Endothelial cell of umbilical vein (primary cell): ENCODE results near the gene HNRNPH3. TPM values are rescaled to one million over a fixed set of nuclear protein-coding genes. Genes with fewer than 3 reads are reported as not detected.
"Not testable (repeated sequence)": the region's sequence is repeated elsewhere in the genome, so short reads cannot be mapped to it uniquely, and the experiment has no call there.

Experiments
- BruUV-seq: library from RNA; stranded (reverse); fragments of 400-500 nt; replicated peaks from 2 replicates; lab custom pipeline; 2021; lab: Mats Ljungman, UMichigan
- CTCF ChIA-PET: fragments of 300-600, 350-600 bp; sonication (Branson Sonifier 250); formaldehyde crosslinking; loops from one replicate; lab custom pipeline; 2021; ENCODE audit warnings: antibody characterized with exemption, inconsistent platforms; lab: Charles Lee
- POLR2A ChIA-PET: fragments of 300-600, 350-600 bp; sonication (Branson Sonifier 250); formaldehyde crosslinking; loops from one replicate; lab custom pipeline; 2021; ENCODE audit warnings: antibody characterized with exemption, inconsistent platforms; lab: Charles Lee
- DNase-seq: peaks from one replicate; pipeline ENCODE4 v3.0.0-alpha.2; 2011; ENCODE audit warnings: low read depth, low spot score
- FAIRE-seq: peaks from 2 replicates; lab custom pipeline; 2011; peaks lifted over from hg19 to GRCh38; lab: Jason Lieb, UNC
- H2AFZ ChIP-seq: 2 replicates; pipeline ENCODE4 v1.6.0; 2012; ENCODE audit warnings: low read depth, low read length, control low read depth, inconsistent platforms
- H3K27ac ChIP-seq: 2 replicates; pipeline ENCODE4 v1.5.1; 2011; ENCODE audit warnings: low read depth, mild to moderate bottlenecking, control low read depth, low read length, moderate library complexity; ENCODE audit not compliant: insufficient read depth
- H3K27me3 ChIP-seq, 2 experiments: 2 replicates each; pipeline versions ENCODE4 v1.6.0 to v1.6.1; 2011; ENCODE audit warnings: low read length in 2 of 2, mixed read lengths in 1 of 2; ENCODE audit not compliant: control insufficient read depth in 2 of 2, insufficient read depth in 2 of 2
- H3K36me3 ChIP-seq, 2 experiments: 2 replicates in 1 of 2; 3 replicates in 1 of 2; pipeline ENCODE4 v1.5.1; 2011; ENCODE audit warnings: low read length in 2 of 2, mild to moderate bottlenecking in 1 of 2, moderate library complexity in 1 of 2; ENCODE audit not compliant: control insufficient read depth in 2 of 2, insufficient read depth in 2 of 2; ENCODE audit errors: extremely low read depth in 1 of 2
- H3K4me1 ChIP-seq: 3 replicates; pipeline ENCODE4 v1.5.1; 2011; ENCODE audit warnings: mild to moderate bottlenecking, low read length; ENCODE audit not compliant: control insufficient read depth, insufficient read depth; ENCODE audit errors: extremely low read depth
- H3K4me2 ChIP-seq: 2 replicates; pipeline ENCODE4 v1.6.1; 2011; ENCODE audit warnings: low read length, control low read depth, mixed read lengths; ENCODE audit not compliant: insufficient read depth
- H3K4me3 ChIP-seq, 3 experiments: fragments of 200-600 bp in 1 of 3; sonication (generic), shearing (Covaris generic) in 1 of 3; replicated peaks in 1 of 3; 2 replicates each; pipeline ENCODE4 v1.5.1; 2011 to 2016; ENCODE audit warnings: control low read depth in 3 of 3, low read length in 3 of 3, mild to moderate bottlenecking in 2 of 3, inconsistent platforms in 1 of 3, low read depth in 1 of 3, moderate library complexity in 1 of 3; ENCODE audit not compliant: insufficient read depth in 1 of 3
- H3K79me2 ChIP-seq: 2 replicates; pipeline ENCODE4 v1.6.0; 2012; ENCODE audit warnings: low read length, inconsistent platforms; ENCODE audit not compliant: control insufficient read depth, insufficient read depth
- H3K9ac ChIP-seq: replicated peaks from 2 replicates; pipeline ENCODE3; 2011; ENCODE audit warnings: low read length, control low read depth; ENCODE audit not compliant: insufficient read depth; ENCODE audit errors: extremely low read depth
- H3K9me1 ChIP-seq: replicated peaks from 3 replicates; pipeline ENCODE4 v1.6.0; 2011; ENCODE audit warnings: mild to moderate bottlenecking, low read length; ENCODE audit not compliant: control insufficient read depth, insufficient read depth; ENCODE audit errors: extremely low read depth
- H3K9me3 ChIP-seq: replicated peaks from 2 replicates; pipeline ENCODE4 v1.5.1; 2012; ENCODE audit warnings: low read length, inconsistent platforms; ENCODE audit not compliant: control insufficient read depth, insufficient read depth
- H4K20me1 ChIP-seq: replicated peaks from 2 replicates; pipeline ENCODE3; 2011; ENCODE audit warnings: mild to moderate bottlenecking, low read length; ENCODE audit not compliant: control insufficient read depth, insufficient read depth; ENCODE audit errors: extremely low read depth
- EZH2 ChIP-seq: IDR thresholded peaks from 2 replicates; pipeline ENCODE4 v1.6.1; 2012; ENCODE audit warnings: borderline replicate concordance, low read depth, mild to moderate bottlenecking, moderate library complexity, low read length, inconsistent platforms; ENCODE audit not compliant: severe bottlenecking
- FOS ChIP-seq: IDR thresholded peaks from 2 replicates; pipeline ENCODE4 v1.6.1; 2011; ENCODE audit warnings: mild to moderate bottlenecking, low read length, moderate library complexity, borderline replicate concordance; ENCODE audit not compliant: insufficient read depth
- GATA2 ChIP-seq: IDR thresholded peaks from 2 replicates; pipeline ENCODE4 v1.7.0; 2011; ENCODE audit warnings: low read depth, mild to moderate bottlenecking, moderate library complexity, mixed read lengths, low read length; ENCODE audit not compliant: insufficient read length, insufficient read depth
- JUN ChIP-seq: IDR thresholded peaks from 2 replicates; pipeline ENCODE4 v1.6.1; 2011; ENCODE audit warnings: borderline replicate concordance, low read depth; ENCODE audit not compliant: insufficient read length, insufficient read depth
- MYC ChIP-seq: IDR thresholded peaks from one replicate; pipeline ENCODE4 v1.6.1; 2011; ENCODE audit warnings: mild to moderate bottlenecking, low read depth, low read length
- POLR2A ChIP-seq: IDR thresholded peaks from 2 replicates; pipeline ENCODE4 v1.6.1; 2012; ENCODE audit warnings: low read depth, mild to moderate bottlenecking, control low read depth, low read length
- POLR2AphosphoS5 ChIP-seq: IDR thresholded peaks from 2 replicates; pipeline ENCODE4 v1.6.1; 2012; ENCODE audit warnings: low read depth, mild to moderate bottlenecking, control low read depth, low read length, moderate library complexity; ENCODE audit not compliant: insufficient read depth
- dilution Hi-C: fragments of 300-500 bp; cut with MboI; formaldehyde crosslinking; loops from one replicate; pipeline ENCODE4 v1.15.0; 2019; ENCODE audit warnings: low sequenced_read_pairs; ENCODE audit not compliant: extremely low pct_ligation_motif_present
- intact Hi-C: fragments of 100-400 bp; cut with micrococcal nuclease; formaldehyde crosslinking; loops from one replicate; pipeline ENCODE4 v1.10.0; 2022
- polyA plus RNA-seq, 4 experiments: library from polyadenylated mRNA; depleted of rRNA in 3 of 4; stranded (reverse) in 3 of 4; unstranded in 1 of 4; fragments of >200 nt; gene quantifications; 2 replicates each; pipeline versions ENCODE4 v1.2.1 to v1.2.3, GENCODE V29; 2011 to 2012; ENCODE audit warnings: missing spikeins in 1 of 4
- total RNA-seq: library from RNA; stranded (reverse); gene quantifications from 2 replicates; pipeline ENCODE4 v1.2.3, GENCODE V29; 2021
- TF ChIP-seq, protein P1 (sequence below), 2 donors: IDR thresholded peaks; 1 replicate in 1 of 2; 2 replicates in 1 of 2; pipeline ENCODE4 v1.5.1; 2011; ENCODE audit warnings: low read length in 2 of 2, mild to moderate bottlenecking in 2 of 2, moderate library complexity in 2 of 2, control low read depth in 1 of 2, inconsistent platforms in 1 of 2, low read depth in 1 of 2; ENCODE audit not compliant: insufficient read depth in 1 of 2; ENCODE audit errors: extremely low read depth in 1 of 2
- TF ChIP-seq, protein P2 (sequence below): IDR thresholded peaks from 2 replicates; pipeline ENCODE4 v1.6.1; 2011; ENCODE audit not compliant: insufficient read depth, insufficient read length

HNRNPH3 gene
- total and polyA plus RNA-seq, 2 donors (not counting 3 experiments of a cell fraction or from before 2014, with no cell fraction given), result 34.0 to 151 TPM

DNA sequence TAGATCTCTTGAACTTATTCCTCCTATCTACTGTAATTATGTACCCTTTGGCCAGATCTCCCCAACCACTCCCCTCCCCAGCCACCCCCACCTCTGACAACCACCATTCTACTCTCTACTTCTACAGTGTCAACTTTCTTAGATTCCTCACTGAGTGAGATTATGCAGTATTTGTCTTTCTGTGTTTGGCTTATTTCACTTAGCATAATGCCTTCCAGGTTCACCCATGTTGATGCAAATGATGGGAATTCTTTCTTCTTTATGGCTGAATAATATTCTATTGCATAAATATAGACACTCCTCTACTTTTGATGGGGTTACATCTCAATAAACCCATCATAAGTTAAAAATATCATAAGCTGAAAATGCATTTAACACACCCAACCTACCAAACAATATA lies 21.3 kb upstream of the HNRNPH3 start:
- dilution Hi-C loops, result no loop called here
- Histone ChIP-seq H3K79me2 (no peaks in the 10 kb centered on the region), H3K4me2 (no peak overlapping the region), H3K4me1 (no peaks in the 10 kb centered on the region), H3K36me3 (no peaks in the 10 kb centered on the region), H3K9ac (no peak overlapping the region), H3K4me3 (no peak overlapping the region), H3K27ac (no peak overlapping the region), H2AFZ (no peak overlapping the region), H3K27me3 (no peaks in the 10 kb centered on the region), H3K9me3 (no peaks in the 10 kb centered on the region), H3K9me1 (no peaks in the 10 kb centered on the region), H4K20me1 (no peaks in the 10 kb centered on the region)
- FAIRE-seq, result no peak
- DNase-seq, result no peak
- ChIA-PET POLR2A (interaction anchor here (0.5 kb wide), 1 partner anchor 96 kb away, joined by 3 read pairs; no protein-coding TSS in a partner anchor), CTCF (interaction anchor here (1.5 kb wide), 1 partner anchor 9 kb away, joined by 4 read pairs; no protein-coding TSS in a partner anchor)
- intact Hi-C loops, result no loop called here
- TF ChIP-seq POLR2AphosphoS5 (no peak), POLR2A (no peak), GATA2 (no peak), JUN (no peak), FOS (no peak), MYC (no peak), EZH2 (no peak)
- TF ChIP-seq, protein P1, sequence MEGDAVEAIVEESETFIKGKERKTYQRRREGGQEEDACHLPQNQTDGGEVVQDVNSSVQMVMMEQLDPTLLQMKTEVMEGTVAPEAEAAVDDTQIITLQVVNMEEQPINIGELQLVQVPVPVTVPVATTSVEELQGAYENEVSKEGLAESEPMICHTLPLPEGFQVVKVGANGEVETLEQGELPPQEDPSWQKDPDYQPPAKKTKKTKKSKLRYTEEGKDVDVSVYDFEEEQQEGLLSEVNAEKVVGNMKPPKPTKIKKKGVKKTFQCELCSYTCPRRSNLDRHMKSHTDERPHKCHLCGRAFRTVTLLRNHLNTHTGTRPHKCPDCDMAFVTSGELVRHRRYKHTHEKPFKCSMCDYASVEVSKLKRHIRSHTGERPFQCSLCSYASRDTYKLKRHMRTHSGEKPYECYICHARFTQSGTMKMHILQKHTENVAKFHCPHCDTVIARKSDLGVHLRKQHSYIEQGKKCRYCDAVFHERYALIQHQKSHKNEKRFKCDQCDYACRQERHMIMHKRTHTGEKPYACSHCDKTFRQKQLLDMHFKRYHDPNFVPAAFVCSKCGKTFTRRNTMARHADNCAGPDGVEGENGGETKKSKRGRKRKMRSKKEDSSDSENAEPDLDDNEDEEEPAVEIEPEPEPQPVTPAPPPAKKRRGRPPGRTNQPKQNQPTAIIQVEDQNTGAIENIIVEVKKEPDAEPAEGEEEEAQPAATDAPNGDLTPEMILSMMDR (IDR thresholded peaks at IDR 0.05; ENCODE audit: extremely low read depth in 1 of 2, insufficient read depth in 1 of 2, low read depth in 1 of 2, low read length in 2 of 2), result no peak
- TF ChIP-seq, protein P2, sequence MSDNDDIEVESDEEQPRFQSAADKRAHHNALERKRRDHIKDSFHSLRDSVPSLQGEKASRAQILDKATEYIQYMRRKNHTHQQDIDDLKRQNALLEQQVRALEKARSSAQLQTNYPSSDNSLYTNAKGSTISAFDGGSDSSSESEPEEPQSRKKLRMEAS, result no peak
- no TSS peak for BruUV-seq

DNA sequence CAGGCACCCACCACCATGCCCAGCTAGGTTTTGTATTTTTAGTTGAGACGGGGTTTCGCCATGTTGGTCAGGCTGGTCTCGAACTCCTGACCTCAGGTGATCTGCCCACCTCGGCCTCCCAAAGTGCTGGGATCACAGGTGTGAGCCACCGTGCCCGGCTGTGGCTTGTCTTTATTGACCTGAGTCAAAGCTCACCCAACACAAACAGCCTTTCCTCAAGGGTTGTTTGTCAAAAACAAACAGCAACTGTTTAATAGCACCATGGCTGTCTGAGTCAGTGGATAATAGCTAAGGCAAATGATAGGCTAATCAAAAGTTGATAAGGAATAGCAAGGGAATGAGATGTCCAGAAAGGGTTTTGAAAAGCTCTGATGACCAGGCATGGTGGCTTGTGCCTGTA lies 16.9 kb upstream of the HNRNPH3 start:
- H4K20me1 ChIP-seq, POLR2A ChIA-PET, H3K9me1 ChIP-seq, BruUV-seq, H3K4me1 ChIP-seq, H3K4me2 ChIP-seq, H3K27ac ChIP-seq, DNase-seq, H3K36me3 ChIP-seq, FAIRE-seq, H3K4me3 ChIP-seq, H3K9ac ChIP-seq, H3K9me3 ChIP-seq, H3K79me2 ChIP-seq, H3K27me3 ChIP-seq, H2AFZ ChIP-seq, intact Hi-C loops, dilution Hi-C loops: not testable (repeated sequence)
- CTCF ChIA-PET, result interaction anchor here (1.2 to 3.8 kb wide), 2 partner anchors 13 to 102 kb away, joined by 3 to 12 read pairs; no protein-coding TSS in a partner anchor
